WTC11 (cell line): ENCODE measurements around the gene PPP1R36. TPM values are rescaled to one million over a fixed set of nuclear protein-coding genes. Genes with fewer than 3 reads are reported as not detected.

Experiments used
- ATF1 ChIP-seq: sonication (generic); formaldehyde crosslinking; IDR thresholded peaks from 2 replicates; pipeline ENCODE4 v1.8.1; 2023; ENCODE audit warnings: mild to moderate bottlenecking, moderate library complexity, missing genetic modification reagents
- CBFB ChIP-seq: sonication (generic); formaldehyde crosslinking; IDR thresholded peaks from 2 replicates; pipeline ENCODE4 v1.8.1; 2022; ENCODE audit warnings: mild to moderate bottlenecking, low read depth, missing genetic modification reagents
- ELF4 ChIP-seq: sonication (generic); formaldehyde crosslinking; IDR thresholded peaks from 2 replicates; pipeline ENCODE4 v1.8.1; 2022; ENCODE audit warnings: low read depth, mild to moderate bottlenecking, moderate library complexity, missing genetic modification reagents
- EMX1 ChIP-seq: fragments of 250-450 bp; sonication (Bioruptor Pico); IDR thresholded peaks from 2 replicates; pipeline ENCODE4 v1.8.0; 2021; ENCODE audit warnings: mild to moderate bottlenecking
- GABPB1 ChIP-seq: sonication (generic); formaldehyde crosslinking; IDR thresholded peaks from 2 replicates; pipeline ENCODE4 v1.8.1; 2023; ENCODE audit warnings: mild to moderate bottlenecking, missing genetic modification reagents
- GTF2I ChIP-seq: fragments of 250-450 bp; sonication (Bioruptor Pico); conservative IDR thresholded peaks from 2 replicates; pipeline ENCODE4 v1.4.0; 2021; ENCODE audit warnings: mild to moderate bottlenecking
- KAT7 ChIP-seq: sonication (generic); formaldehyde crosslinking; IDR thresholded peaks from 2 replicates; pipeline ENCODE4 v1.8.1; 2023; ENCODE audit warnings: missing genetic modification reagents, mild to moderate bottlenecking, borderline replicate concordance
- NR2C2 ChIP-seq: sonication (generic); formaldehyde crosslinking; IDR thresholded peaks from 2 replicates; pipeline ENCODE4 v1.8.0; 2022; ENCODE audit warnings: mild to moderate bottlenecking, missing genetic modification reagents
- RELA ChIP-seq: sonication (generic); formaldehyde crosslinking; IDR thresholded peaks from 2 replicates; pipeline ENCODE4 v1.8.1; 2022; ENCODE audit warnings: missing genetic modification reagents, mild to moderate bottlenecking, borderline replicate concordance
- TEAD1 ChIP-seq: sonication (generic); formaldehyde crosslinking; IDR thresholded peaks from 2 replicates; pipeline ENCODE4 v1.8.0; 2022; ENCODE audit warnings: mild to moderate bottlenecking, missing genetic modification reagents
- TEAD4 ChIP-seq: sonication (generic); formaldehyde crosslinking; IDR thresholded peaks from 2 replicates; pipeline ENCODE4 v1.8.0; 2022; ENCODE audit warnings: mild to moderate bottlenecking, missing genetic modification reagents
- ZNF219 ChIP-seq: sonication (generic); formaldehyde crosslinking; IDR thresholded peaks from 2 replicates; pipeline ENCODE4 v1.8.0; 2023; ENCODE audit warnings: missing genetic modification reagents, mild to moderate bottlenecking, borderline replicate concordance
- ZNF423 ChIP-seq: fragments of 250-450 bp; sonication (Bioruptor Pico); IDR thresholded peaks from 2 replicates; pipeline ENCODE4 v2.1.2; 2022; ENCODE audit warnings: mild to moderate bottlenecking, moderate library complexity
- ZNF671 ChIP-seq: fragments of 250-450 bp; sonication (Bioruptor Pico); IDR thresholded peaks from 2 replicates; pipeline ENCODE4 v1.8.0; 2021; ENCODE audit warnings: mild to moderate bottlenecking
- total RNA-seq: library from RNA; stranded (reverse); gene quantifications from 3 replicates; pipeline ENCODE4 v1.2.3, GENCODE V29; 2021
- TF ChIP-seq, protein P1 (sequence below): sonication (generic); formaldehyde crosslinking; conservative IDR thresholded peaks from 2 replicates; pipeline ENCODE4 v1.8.1; 2023; ENCODE audit warnings: mild to moderate bottlenecking, low read depth, missing genetic modification reagents, moderate library complexity
- TF ChIP-seq, protein P2 (sequence below): sonication (generic); formaldehyde crosslinking; IDR thresholded peaks from 2 replicates; pipeline ENCODE4 v1.8.1; 2023; ENCODE audit warnings: mild to moderate bottlenecking, missing genetic modification reagents, moderate library complexity
- TF ChIP-seq, protein P3 (sequence below): fragments of 250-450 bp; sonication (Bioruptor Pico); IDR thresholded peaks from 2 replicates; pipeline ENCODE4 v1.8.0; 2021; ENCODE audit warnings: mild to moderate bottlenecking
- TF ChIP-seq, protein P4 (sequence below): sonication (generic); formaldehyde crosslinking; IDR thresholded peaks from 2 replicates; pipeline ENCODE4 v1.8.1; 2022; ENCODE audit warnings: low read depth, missing genetic modification reagents, borderline replicate concordance
- TF ChIP-seq, protein P5 (sequence below): sonication (generic); formaldehyde crosslinking; IDR thresholded peaks from 2 replicates; pipeline ENCODE4 v1.8.1; 2022; ENCODE audit warnings: mild to moderate bottlenecking, moderate library complexity, missing genetic modification reagents
- TF ChIP-seq, protein P6 (sequence below): sonication (generic); formaldehyde crosslinking; IDR thresholded peaks from 2 replicates; pipeline ENCODE4 v1.8.0; 2022; ENCODE audit warnings: mild to moderate bottlenecking, missing genetic modification reagents
- TF ChIP-seq, protein P7 (sequence below): sonication (generic); formaldehyde crosslinking; IDR thresholded peaks from 2 replicates; pipeline ENCODE4 v1.8.0; 2022; ENCODE audit warnings: mild to moderate bottlenecking, missing genetic modification reagents
- TF ChIP-seq, protein P8 (sequence below): sonication (generic); formaldehyde crosslinking; IDR thresholded peaks from 2 replicates; pipeline ENCODE4 v1.8.1; 2023; ENCODE audit warnings: mild to moderate bottlenecking, missing genetic modification reagents
- TF ChIP-seq, protein P9 (sequence below): sonication (generic); formaldehyde crosslinking; IDR thresholded peaks from 2 replicates; pipeline ENCODE4 v1.8.1; 2022; ENCODE audit warnings: mild to moderate bottlenecking, missing genetic modification reagents, moderate library complexity, borderline replicate concordance
- TF ChIP-seq, protein P10 (sequence below): sonication (generic); formaldehyde crosslinking; IDR thresholded peaks from 2 replicates; pipeline ENCODE4 v1.8.0; 2022; ENCODE audit warnings: mild to moderate bottlenecking, missing genetic modification reagents

PPP1R36 gene
- total RNA-seq, 1 experiment from 2014 or later: 0.70 TPM

DNA sequence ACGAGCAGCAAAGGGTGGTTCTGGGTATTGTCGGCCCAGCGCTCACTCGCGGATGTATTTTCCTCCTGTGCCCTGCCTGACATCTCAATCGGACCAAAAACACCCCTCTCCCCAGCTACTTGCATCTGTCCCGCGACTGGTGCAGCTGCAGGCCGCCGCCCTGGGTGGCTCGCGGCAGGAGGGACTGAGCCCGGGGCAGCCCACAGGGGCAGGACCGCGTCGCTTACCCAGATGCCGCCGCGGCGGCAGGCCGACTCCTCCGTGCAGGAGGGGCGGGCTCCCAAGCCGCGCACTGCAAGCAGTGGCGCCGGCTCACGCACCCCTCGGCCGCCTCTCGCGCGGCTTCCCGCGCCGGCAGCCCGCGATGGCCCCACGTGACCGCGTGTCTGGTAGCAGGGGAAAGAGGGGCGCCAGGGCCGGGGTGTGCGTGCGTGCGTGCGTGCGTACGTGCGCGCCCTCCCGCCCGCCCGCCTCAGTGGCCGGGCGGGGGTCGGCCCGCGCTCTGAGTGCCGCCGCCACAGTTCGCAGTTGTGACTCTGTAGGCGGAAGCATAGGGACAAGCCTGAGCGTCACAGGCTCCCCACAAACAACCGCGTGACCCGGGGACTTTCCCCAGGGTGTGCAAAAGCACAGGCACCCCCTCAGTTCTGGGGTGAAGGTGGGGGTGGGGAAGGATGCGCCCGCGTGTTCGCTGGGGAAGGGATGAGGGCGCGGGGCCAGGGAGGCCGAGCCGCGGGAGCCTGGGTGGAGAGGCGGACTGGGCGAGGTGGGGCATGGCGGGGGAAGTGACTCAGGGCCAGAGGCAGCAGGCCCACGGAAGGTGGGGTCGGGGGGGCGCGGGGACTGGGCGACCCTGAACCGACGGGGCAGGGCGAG is 46.1 kb upstream of the PPP1R36 start, which contains the start of gene ZBTB25 (continued):
- TF ChIP-seq, protein P1, sequence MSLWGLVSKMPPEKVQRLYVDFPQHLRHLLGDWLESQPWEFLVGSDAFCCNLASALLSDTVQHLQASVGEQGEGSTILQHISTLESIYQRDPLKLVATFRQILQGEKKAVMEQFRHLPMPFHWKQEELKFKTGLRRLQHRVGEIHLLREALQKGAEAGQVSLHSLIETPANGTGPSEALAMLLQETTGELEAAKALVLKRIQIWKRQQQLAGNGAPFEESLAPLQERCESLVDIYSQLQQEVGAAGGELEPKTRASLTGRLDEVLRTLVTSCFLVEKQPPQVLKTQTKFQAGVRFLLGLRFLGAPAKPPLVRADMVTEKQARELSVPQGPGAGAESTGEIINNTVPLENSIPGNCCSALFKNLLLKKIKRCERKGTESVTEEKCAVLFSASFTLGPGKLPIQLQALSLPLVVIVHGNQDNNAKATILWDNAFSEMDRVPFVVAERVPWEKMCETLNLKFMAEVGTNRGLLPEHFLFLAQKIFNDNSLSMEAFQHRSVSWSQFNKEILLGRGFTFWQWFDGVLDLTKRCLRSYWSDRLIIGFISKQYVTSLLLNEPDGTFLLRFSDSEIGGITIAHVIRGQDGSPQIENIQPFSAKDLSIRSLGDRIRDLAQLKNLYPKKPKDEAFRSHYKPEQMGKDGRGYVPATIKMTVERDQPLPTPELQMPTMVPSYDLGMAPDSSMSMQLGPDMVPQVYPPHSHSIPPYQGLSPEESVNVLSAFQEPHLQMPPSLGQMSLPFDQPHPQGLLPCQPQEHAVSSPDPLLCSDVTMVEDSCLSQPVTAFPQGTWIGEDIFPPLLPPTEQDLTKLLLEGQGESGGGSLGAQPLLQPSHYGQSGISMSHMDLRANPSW (CRISPR knock-in tag): no peak
- TF ChIP-seq, protein P2, sequence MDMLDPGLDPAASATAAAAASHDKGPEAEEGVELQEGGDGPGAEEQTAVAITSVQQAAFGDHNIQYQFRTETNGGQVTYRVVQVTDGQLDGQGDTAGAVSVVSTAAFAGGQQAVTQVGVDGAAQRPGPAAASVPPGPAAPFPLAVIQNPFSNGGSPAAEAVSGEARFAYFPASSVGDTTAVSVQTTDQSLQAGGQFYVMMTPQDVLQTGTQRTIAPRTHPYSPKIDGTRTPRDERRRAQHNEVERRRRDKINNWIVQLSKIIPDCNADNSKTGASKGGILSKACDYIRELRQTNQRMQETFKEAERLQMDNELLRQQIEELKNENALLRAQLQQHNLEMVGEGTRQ (CRISPR knock-in tag): peak; percentile 96
- TF ChIP-seq, protein P3, sequence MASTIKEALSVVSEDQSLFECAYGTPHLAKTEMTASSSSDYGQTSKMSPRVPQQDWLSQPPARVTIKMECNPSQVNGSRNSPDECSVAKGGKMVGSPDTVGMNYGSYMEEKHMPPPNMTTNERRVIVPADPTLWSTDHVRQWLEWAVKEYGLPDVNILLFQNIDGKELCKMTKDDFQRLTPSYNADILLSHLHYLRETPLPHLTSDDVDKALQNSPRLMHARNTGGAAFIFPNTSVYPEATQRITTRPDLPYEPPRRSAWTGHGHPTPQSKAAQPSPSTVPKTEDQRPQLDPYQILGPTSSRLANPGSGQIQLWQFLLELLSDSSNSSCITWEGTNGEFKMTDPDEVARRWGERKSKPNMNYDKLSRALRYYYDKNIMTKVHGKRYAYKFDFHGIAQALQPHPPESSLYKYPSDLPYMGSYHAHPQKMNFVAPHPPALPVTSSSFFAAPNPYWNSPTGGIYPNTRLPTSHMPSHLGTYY (CRISPR knock-in tag): no peak
- TF ChIP-seq KAT7 (CRISPR knock-in tag): no peak; the same call in 1 of the 2 replicates
- TF ChIP-seq, protein P4, sequence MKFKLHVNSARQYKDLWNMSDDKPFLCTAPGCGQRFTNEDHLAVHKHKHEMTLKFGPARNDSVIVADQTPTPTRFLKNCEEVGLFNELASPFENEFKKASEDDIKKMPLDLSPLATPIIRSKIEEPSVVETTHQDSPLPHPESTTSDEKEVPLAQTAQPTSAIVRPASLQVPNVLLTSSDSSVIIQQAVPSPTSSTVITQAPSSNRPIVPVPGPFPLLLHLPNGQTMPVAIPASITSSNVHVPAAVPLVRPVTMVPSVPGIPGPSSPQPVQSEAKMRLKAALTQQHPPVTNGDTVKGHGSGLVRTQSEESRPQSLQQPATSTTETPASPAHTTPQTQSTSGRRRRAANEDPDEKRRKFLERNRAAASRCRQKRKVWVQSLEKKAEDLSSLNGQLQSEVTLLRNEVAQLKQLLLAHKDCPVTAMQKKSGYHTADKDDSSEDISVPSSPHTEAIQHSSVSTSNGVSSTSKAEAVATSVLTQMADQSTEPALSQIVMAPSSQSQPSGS (CRISPR knock-in tag): no peak
- no peak for TF ChIP-seq TEAD1 (CRISPR knock-in tag)
- peak; percentile 31; the same call in 1 of the 2 replicates for TF ChIP-seq ELF4 (CRISPR knock-in tag)
- TF ChIP-seq EMX1: no peak
- TF ChIP-seq, protein P5, sequence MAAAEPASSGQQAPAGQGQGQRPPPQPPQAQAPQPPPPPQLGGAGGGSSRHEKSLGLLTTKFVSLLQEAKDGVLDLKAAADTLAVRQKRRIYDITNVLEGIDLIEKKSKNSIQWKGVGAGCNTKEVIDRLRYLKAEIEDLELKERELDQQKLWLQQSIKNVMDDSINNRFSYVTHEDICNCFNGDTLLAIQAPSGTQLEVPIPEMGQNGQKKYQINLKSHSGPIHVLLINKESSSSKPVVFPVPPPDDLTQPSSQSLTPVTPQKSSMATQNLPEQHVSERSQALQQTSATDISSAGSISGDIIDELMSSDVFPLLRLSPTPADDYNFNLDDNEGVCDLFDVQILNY (CRISPR knock-in tag): peak; percentile 97
- no peak for TF ChIP-seq ZNF671 (CRISPR knock-in tag)
- TF ChIP-seq ATF1 (CRISPR knock-in tag): 0 out of 2 replicates have a peak, but pooled peaks have one; percentile 72
- TF ChIP-seq GTF2I (CRISPR knock-in tag): no peak
- 0 out of 2 replicates have a peak, but pooled peaks have one; percentile 29 for TF ChIP-seq ZNF219 (CRISPR knock-in tag)
- TF ChIP-seq, protein P6, sequence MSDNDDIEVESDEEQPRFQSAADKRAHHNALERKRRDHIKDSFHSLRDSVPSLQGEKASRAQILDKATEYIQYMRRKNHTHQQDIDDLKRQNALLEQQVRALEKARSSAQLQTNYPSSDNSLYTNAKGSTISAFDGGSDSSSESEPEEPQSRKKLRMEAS (CRISPR knock-in tag): peak; percentile 71; the same call in 1 of the 2 replicates
- TF ChIP-seq TEAD4 (CRISPR knock-in tag): peak; percentile 50; the same call in 1 of the 2 replicates
- TF ChIP-seq, protein P7, sequence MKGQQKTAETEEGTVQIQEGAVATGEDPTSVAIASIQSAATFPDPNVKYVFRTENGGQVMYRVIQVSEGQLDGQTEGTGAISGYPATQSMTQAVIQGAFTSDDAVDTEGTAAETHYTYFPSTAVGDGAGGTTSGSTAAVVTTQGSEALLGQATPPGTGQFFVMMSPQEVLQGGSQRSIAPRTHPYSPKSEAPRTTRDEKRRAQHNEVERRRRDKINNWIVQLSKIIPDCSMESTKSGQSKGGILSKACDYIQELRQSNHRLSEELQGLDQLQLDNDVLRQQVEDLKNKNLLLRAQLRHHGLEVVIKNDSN (CRISPR knock-in tag): peak; percentile 92
- TF ChIP-seq, protein P8, sequence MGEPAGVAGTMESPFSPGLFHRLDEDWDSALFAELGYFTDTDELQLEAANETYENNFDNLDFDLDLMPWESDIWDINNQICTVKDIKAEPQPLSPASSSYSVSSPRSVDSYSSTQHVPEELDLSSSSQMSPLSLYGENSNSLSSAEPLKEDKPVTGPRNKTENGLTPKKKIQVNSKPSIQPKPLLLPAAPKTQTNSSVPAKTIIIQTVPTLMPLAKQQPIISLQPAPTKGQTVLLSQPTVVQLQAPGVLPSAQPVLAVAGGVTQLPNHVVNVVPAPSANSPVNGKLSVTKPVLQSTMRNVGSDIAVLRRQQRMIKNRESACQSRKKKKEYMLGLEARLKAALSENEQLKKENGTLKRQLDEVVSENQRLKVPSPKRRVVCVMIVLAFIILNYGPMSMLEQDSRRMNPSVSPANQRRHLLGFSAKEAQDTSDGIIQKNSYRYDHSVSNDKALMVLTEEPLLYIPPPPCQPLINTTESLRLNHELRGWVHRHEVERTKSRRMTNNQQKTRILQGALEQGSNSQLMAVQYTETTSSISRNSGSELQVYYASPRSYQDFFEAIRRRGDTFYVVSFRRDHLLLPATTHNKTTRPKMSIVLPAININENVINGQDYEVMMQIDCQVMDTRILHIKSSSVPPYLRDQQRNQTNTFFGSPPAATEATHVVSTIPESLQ (CRISPR knock-in tag): no peak
- peak; percentile 30 for TF ChIP-seq RELA (CRISPR knock-in tag)
- 0 out of 2 replicates have a peak, but pooled peaks have one; percentile 26 for TF ChIP-seq CBFB (CRISPR knock-in tag)
- TF ChIP-seq, protein P9, sequence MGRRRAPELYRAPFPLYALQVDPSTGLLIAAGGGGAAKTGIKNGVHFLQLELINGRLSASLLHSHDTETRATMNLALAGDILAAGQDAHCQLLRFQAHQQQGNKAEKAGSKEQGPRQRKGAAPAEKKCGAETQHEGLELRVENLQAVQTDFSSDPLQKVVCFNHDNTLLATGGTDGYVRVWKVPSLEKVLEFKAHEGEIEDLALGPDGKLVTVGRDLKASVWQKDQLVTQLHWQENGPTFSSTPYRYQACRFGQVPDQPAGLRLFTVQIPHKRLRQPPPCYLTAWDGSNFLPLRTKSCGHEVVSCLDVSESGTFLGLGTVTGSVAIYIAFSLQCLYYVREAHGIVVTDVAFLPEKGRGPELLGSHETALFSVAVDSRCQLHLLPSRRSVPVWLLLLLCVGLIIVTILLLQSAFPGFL: 0 out of 2 replicates have a peak, but pooled peaks have one; percentile 20
- TF ChIP-seq ZNF423 (CRISPR knock-in tag): peak; percentile 57; the same call in 1 of the 2 replicates
- TF ChIP-seq NR2C2 (CRISPR knock-in tag): no peak
- TF ChIP-seq GABPB1 (CRISPR knock-in tag): peak; percentile 60; the same call in 1 of the 2 replicates
- TF ChIP-seq, protein P10, sequence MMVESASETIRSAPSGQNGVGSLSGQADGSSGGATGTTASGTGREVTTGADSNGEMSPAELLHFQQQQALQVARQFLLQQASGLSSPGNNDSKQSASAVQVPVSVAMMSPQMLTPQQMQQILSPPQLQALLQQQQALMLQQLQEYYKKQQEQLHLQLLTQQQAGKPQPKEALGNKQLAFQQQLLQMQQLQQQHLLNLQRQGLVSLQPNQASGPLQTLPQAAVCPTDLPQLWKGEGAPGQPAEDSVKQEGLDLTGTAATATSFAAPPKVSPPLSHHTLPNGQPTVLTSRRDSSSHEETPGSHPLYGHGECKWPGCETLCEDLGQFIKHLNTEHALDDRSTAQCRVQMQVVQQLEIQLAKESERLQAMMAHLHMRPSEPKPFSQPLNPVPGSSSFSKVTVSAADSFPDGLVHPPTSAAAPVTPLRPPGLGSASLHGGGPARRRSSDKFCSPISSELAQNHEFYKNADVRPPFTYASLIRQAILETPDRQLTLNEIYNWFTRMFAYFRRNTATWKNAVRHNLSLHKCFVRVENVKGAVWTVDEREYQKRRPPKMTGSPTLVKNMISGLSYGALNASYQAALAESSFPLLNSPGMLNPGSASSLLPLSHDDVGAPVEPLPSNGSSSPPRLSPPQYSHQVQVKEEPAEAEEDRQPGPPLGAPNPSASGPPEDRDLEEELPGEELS: 0 out of 2 replicates have a peak, but pooled peaks have one; percentile 26
